GM19035 (cell line): ENCODE results near the gene ZNF558.
"Not testable (repeated sequence)": the region's sequence is repeated elsewhere in the genome, so short reads cannot be mapped to it uniquely, and the experiment has no call there.

ENCODE experiments used
- ATAC-seq: cut with Tn5 transposase; IDR thresholded peaks from one replicate; pipeline ENCODE4 v1.9.1; 2021; ENCODE audit not compliant: unreplicated experiment

Gene ZNF558

DNA sequence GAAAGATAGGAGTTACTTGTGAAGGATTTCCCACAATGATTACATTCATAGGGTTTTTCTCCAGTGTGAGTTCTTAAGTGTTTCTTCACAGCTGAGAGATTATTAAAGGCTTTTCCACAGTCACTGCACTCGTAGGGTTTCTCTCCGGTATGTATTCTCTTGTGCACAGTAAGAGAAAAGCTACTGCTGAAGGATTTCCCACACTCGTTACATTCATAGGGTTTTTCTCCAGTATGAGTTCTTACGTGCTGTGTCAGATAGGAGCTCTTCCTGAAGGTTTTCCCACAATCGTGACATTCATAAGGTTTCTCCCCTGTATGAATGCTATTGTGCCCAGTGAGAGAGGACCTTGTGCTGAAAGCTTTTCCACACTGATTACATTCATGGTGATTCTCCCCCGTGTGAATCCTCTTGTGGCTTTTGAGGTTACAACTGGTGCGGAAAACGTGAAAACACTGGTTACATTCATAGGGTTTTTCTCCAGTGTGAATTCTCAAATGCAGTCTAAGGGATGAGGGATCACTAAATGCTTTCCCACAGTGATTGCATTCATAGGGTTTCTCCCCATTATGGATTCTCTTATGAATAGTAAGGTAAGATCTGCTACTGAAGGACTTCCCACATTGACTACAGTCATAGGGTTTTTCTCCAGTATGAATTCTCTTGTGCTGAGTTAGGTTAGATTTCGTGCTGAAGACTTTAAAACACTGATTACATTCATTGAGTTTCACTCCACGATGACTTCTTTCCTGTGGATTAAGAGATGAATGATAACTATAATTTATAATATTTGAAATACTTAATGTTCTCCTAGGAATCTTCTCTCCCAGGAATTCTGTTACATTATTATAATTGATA, 20.6 kb downstream of the ZNF558 start:
- ATAC-seq = no peak

DNA sequence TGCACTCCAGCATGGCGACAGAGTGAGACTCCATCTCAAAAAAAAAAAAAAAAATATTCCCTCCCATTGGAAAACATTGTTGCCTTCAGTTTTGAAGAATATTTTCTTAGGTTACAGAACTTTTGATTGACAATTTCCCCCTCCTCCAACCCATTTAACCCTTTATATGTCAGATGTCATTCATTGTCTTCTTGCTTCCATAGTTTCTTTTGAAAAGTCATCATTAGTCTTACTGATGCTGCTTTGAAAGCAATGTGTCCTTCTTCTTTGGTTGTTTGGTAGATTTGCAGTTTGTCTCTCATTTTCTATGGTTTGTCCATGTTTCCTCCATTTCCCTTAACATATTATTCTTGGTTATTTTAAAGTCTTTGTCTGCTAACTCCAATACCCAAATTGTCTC, 25.4 kb downstream of the ZNF558 start:
- ATAC-seq = no peak

DNA sequence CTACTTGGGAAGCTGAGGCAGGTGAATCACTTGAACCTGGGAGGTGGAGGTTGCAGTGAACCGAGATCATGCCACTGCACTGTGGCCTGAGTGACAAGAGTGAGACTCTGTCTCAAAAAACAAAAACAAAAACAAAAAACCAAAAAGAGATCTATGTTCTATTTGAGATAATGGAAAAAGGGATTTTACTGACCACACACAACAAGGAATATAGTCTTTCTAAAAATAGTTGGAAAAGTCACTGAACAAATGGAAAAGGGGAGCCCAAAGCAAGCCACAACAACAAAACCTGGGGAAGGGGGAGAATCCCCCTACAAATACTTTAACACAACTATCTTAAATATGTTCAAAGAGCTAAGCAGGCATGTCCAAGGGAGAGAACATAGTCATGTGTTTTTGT, 37.3 kb downstream of the ZNF558 start:
- no peak for ATAC-seq

DNA sequence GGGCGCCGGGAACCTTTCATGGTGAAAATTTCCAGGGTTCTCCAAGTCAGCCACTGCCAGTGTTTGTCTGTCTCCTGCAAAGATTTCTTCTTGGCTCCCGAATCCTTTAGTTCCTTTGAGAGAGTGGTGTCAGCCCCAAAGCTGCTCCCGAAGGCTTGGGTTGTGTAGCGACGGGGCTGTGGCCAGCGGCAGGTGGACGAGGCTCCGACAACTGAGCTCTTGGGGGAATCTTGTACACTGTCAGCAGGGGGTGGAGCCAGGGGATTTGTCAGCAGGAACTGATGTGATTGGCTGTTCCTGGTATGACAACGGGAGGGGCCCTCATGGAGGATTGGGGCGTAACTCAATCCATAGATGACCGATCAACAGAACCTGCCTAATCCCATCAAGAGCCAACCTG, 58.5 kb downstream of the ZNF558 start:
- ATAC-seq = not testable (repeated sequence)

DNA sequence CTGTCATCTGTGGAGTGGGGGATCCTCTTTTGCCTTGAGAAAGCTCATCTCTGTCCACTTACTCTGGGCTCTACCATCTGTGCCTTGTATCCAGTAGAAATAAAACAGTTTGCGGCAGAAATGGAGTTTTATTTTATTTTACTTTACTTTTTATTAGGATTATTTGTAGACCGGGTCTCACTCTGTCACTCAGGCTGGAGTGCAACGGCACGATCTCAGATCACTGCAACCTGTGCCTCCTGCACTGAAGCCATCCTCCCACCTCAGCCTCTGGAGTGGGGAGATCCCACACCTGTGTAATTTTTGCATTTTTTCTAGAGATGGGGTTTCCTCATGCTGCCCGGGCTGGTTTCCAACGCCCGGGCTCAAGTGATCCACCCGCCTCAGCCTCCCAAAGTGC, 62.8 kb downstream of the ZNF558 start:
- ATAC-seq = not testable (repeated sequence)

DNA sequence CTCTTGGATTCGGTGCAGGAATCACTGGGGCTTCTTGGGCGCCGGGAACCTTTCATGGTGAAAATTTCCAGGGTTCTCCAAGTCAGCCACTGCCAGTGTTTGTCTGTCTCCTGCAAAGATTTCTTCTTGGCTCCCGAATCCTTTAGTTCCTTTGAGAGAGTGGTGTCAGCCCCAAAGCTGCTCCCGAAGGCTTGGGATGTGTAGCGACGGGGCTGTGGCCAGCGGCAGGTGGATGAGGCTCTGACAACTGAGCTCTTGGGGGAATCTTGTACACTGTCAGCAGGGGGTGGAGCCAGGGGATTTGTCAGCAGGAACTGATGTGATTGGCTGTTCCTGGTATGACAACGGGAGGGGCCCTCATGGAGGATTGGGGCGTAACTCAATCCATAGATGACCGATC, 64.8 kb downstream of the ZNF558 start:
- not testable (repeated sequence) for ATAC-seq
